Urothelium cell line (cell line): ENCODE data around the gene LDLRAD1.
"Not testable (repeated sequence)": the region's sequence is repeated elsewhere in the genome, so short reads cannot be mapped to it uniquely, and the experiment has no call there.

Experiments
- DNase-seq: peaks from one replicate; pipeline ENCODE4 v3.0.0; 2011; ENCODE audit warnings: low spot score, mixed read lengths
- FAIRE-seq: peaks from 2 replicates; lab custom pipeline; 2011; peaks lifted over from hg19 to GRCh38; lab: Jason Lieb, UNC

The LDLRAD1 gene

GRCh38 chr1:54018635-54019034 is 649 bp upstream of the LDLRAD1 start:
- DNase-seq = no peak
- FAIRE-seq = no peak

- no peak for FAIRE-seq
- DNase-seq = peak; percentile 57
Observed at GRCh38 chr1:54016343-54017282, 1.4 kb downstream of the LDLRAD1 start.

GRCh38 chr1:54014009-54014629 is 3.9 kb downstream of the LDLRAD1 start:
- DNase-seq (no peak), FAIRE-seq (no peak)

- DNase-seq (no peak), FAIRE-seq (no peak)
Observed at GRCh38 chr1:54013393-54014008, 4.5 kb downstream of the LDLRAD1 start.

- DNase-seq (no peak), FAIRE-seq (peak; percentile 30)
Observed at GRCh38 chr1:54012863-54013262, 5.1 kb downstream of the LDLRAD1 start.

GRCh38 chr1:54012008-54012325 is 6.0 kb downstream of the LDLRAD1 start:
- no peak for FAIRE-seq
- DNase-seq = no peak

- DNase-seq (no peak), FAIRE-seq (no peak)
Observed at GRCh38 chr1:54011316-54012007, 6.5 kb downstream of the LDLRAD1 start.

GRCh38 chr1:54010415-54011117 is 7.4 kb downstream of the LDLRAD1 start:
- FAIRE-seq (no peak), DNase-seq (no peak)

GRCh38 chr1:54009406-54009805 is 8.6 kb downstream of the LDLRAD1 start:
- no peak for FAIRE-seq
- no peak for DNase-seq

GRCh38 chr1:54008876-54009275 is 9.1 kb downstream of the LDLRAD1 start:
- no peak for FAIRE-seq

GRCh38 chr1:54007613-54008012 is 10.4 kb downstream of the LDLRAD1 start:
- FAIRE-seq (no peak), DNase-seq (no peak)

More at GRCh38 chr1:54008876-54009275, 9.1 kb downstream of the LDLRAD1 start:
- DNase-seq = no peak

- DNase-seq = no peak
- no peak for FAIRE-seq
Observed at GRCh38 chr1:54006508-54006907, 11.5 kb downstream of the LDLRAD1 start.

- FAIRE-seq = no peak
Observed at GRCh38 chr1:54004481-54005049, 13.4 kb downstream of the LDLRAD1 start.

GRCh38 chr1:54003750-54004480 is 14.1 kb downstream of the LDLRAD1 start:
- FAIRE-seq, DNase-seq: not testable (repeated sequence)

More at GRCh38 chr1:54004481-54005049, 13.4 kb downstream of the LDLRAD1 start:
- no peak for DNase-seq

GRCh38 chr1:54003249-54003646 is 14.7 kb downstream of the LDLRAD1 start:
- no peak for DNase-seq
- no peak for FAIRE-seq

GRCh38 chr1:54002544-54003248 is 15.3 kb downstream of the LDLRAD1 start:
- FAIRE-seq (no peak), DNase-seq (no peak)

GRCh38 chr1:54001591-54001990 is 16.4 kb downstream of the LDLRAD1 start:
- DNase-seq = no peak

GRCh38 chr1:53999920-54000319 is 18.1 kb downstream of the LDLRAD1 start:
- FAIRE-seq (no peak), DNase-seq (no peak)

More at GRCh38 chr1:54001591-54001990, 16.4 kb downstream of the LDLRAD1 start:
- no peak for FAIRE-seq

- DNase-seq = no peak
- no peak for FAIRE-seq
Observed at GRCh38 chr1:53998223-53998622, 19.8 kb downstream of the LDLRAD1 start.
